Measurements from ENCODE around the gene SIAH3. TPM values are rescaled to one million over a fixed set of nuclear protein-coding genes. Genes with fewer than 3 reads are reported as not detected.

SIAH3 gene
- total RNA-seq, 2 experiments from 2014 or later = 0.18 to 0.19 TPM

DNA sequence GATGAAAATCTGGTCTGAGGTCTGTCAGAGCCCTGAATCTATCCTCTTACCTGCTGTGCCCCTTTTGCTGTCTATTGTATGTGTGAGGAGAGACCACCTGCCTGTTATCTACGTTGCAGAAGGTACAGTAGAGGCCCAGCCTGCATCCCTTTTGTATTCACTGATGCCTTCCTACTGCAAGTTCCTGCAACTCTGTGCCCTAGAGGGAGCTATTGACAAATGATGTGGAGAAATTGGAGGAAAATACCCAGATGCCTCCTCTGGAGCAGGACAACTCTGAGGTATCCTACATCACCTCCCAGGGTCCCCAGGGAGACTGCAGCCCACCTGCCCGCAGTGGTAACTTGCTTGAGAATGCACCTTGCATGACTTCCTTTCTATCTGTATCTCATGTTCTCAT is 33.7 kb downstream of the SIAH3 start:
- no peak for ATAC-seq
- intact Hi-C loops (cut with DNase I, micrococcal nuclease) = no loop called here

DNA sequence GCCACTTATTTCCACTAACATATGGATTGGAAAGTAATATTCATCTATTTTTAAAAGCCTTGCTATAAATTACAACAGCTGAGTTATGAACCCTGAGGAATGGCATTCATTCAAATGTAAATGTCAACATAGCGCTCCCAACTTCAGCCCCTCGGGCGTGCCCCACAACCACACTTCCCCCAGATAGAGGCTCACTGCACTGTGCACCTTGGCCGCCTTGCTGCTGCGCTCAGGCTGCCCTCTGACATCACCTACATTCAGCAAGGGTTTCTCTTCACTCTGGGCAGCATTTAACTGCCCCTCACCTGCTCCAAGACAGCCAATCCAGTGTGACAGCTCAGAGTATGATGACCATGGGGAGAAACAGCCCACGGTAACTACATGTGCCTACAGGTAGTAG is 35.1 kb downstream of the SIAH3 start:
- CTCF ChIA-PET = no interaction called here
- Mint-ChIP-seq H3K4me3 (no peak overlapping the region), H3K27me3 (no peaks in the 10 kb centered on the region), H3K36me3 (ENCODE audit: low read depth) (no peaks in the 10 kb centered on the region), H3K4me1 (no peaks in the 10 kb centered on the region), H3K27ac (no peak overlapping the region), H3K9me3 (ENCODE audit: low read depth) (peaks cover 2% of the 10 kb centered on the region)
- DNase-seq (no peak), ATAC-seq (no peak)
- intact Hi-C loops (cut with DNase I, micrococcal nuclease) = no loop called here
- POLR2A ChIA-PET = no interaction called here

More for the DNA sequence above, 33.7 kb downstream of the SIAH3 start:
- Mint-ChIP-seq H3K9me3 (ENCODE audit: low read depth) (peaks cover 2% of the 10 kb centered on the region), H3K27me3 (no peaks in the 10 kb centered on the region), H3K36me3 (ENCODE audit: low read depth) (no peaks in the 10 kb centered on the region), H3K27ac (no peak overlapping the region), H3K4me3 (no peak overlapping the region), H3K4me1 (no peaks in the 10 kb centered on the region)
- POLR2A ChIA-PET = no interaction called here
- DNase-seq = no peak
- CTCF ChIA-PET = interaction anchor here (0.9 kb wide), 1 partner anchor 11 kb away, joined by 4 read pairs; no protein-coding TSS in a partner anchor

DNA sequence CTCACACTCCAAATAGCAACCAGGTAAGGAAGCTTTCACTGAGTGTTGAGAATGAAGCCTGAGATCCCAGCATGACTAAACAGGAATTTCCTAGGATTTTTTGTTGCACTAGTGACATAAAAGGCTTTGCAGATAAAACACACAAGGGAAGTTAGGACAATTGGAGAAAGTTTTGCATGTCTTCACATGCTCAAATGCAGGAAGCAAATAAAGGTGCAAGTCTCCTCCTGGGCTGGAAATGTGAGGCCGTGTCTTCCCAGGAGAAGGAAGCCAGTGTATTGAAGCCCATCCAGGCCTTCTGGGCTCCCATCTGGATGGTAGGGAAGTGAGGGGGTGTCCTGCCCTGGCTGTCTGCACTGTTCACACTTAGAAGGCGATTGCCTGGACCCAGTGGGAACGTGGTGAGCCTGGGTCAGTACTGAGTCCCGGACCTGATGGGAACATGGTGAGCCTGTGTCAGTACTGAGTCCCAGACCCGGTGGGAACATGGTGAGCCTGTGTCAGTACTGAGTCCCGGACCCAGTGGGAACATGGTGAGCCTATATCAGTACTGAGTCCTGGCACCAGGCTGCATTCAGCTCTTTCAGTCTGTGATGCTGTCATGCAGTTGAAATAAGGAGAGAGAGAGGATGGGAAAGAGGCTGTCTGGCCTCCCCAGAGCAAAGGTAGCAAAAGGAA is 38.7 kb downstream of the SIAH3 start:
- H3K27ac Mint-ChIP-seq = no peak overlapping the region
- H3K36me3 Mint-ChIP-seq (ENCODE audit: low read depth) = no peaks in the 10 kb centered on the region
- POLR2A ChIA-PET = no interaction called here
- H3K4me3 Mint-ChIP-seq = no peak overlapping the region
- intact Hi-C loops (cut with DNase I, micrococcal nuclease) = no loop called here
- CTCF ChIA-PET = no interaction called here
- no peaks in the 10 kb centered on the region for H3K27me3 Mint-ChIP-seq
- H3K9me3 Mint-ChIP-seq (ENCODE audit: low read depth) = no peaks in the 10 kb centered on the region
- DNase-seq (no peak), ATAC-seq (no peak)
- peaks cover 4% of the 10 kb centered on the region for H3K4me1 Mint-ChIP-seq

DNA sequence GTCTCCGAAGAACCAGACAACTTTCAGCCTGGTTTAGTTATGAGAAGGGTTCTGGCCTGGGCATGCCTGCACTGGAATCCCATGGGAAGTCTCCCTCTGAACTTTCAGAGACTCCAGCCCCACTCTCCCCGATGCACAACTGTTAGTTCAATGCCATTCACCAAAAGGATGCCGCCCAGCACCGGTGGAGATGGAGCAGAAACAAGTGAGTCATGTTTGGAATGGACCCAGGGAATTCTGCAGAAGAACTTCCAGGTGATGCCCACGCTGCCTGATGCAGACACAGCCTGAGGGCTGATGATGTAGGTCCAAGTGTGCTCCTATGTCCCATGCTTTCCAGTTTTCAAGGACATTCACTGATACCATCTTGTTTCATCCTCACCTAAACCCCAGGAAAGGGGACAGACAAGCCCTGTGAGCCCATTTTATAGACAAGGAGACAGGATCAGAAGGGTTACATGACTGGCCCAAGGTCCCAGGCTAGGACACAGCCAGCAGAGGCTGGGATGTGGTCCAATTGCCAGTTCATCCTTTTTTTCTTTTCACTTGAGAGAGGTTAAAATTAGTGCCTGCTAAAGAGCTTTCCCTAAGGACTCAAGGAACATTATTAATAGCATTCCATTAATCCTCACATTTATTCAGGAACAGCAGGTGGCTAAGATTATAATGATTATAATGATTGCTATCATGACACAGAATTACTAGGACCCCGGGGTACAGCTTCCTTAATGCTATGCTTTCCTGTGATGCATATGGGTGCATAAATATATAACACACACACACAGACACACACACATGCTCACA is 39.5 kb downstream of the SIAH3 start:
- POLR2A ChIA-PET = no interaction called here
- intact Hi-C loops (cut with DNase I, micrococcal nuclease) = no loop called here
- Mint-ChIP-seq H3K27me3 (no peaks in the 10 kb centered on the region), H3K4me1 (peaks cover 4% of the 10 kb centered on the region), H3K4me3 (no peak overlapping the region), H3K27ac (no peak overlapping the region), H3K36me3 (ENCODE audit: low read depth) (no peaks in the 10 kb centered on the region), H3K9me3 (ENCODE audit: low read depth) (no peaks in the 10 kb centered on the region)
- DNase-seq = no peak
- no peak for ATAC-seq
- CTCF ChIA-PET = no interaction called here

DNA sequence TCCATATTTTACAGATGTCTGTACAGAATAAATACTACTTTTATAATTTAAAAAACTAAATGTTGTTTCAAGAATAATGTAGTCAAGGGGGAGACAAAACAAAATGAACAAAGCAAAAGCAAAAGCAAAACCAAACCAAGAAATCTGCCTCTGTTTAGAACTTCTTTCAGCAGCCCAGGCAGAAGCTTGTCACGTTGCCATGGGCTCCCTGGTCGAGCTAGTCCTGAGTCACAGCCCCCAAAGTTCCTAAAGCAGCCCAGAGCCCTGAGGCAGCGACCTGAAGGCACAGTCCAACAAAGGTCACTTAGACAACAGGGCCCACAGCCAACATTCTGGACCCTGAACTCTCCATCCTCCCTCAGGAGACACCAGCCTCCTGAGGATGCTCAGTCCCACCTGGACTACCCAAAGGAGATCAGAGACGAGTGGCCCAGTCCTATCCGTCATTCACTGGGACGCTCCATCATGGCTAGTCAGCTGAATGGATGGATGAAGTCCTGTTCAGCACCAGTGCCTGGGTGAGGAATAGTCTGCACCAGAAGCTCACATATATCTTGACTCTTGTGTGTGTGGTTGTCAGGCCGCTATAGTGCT is 41.7 kb downstream of the SIAH3 start:
- DNase-seq = peak; percentile 27
- CTCF ChIA-PET = interaction anchor here (0.5 to 0.7 kb wide), 2 partner anchors 75 to 954 kb away, joined by 3 read pairs; no protein-coding TSS in a partner anchor
- no peaks in the 10 kb centered on the region for H3K27me3 Mint-ChIP-seq
- intact Hi-C loops (cut with DNase I, micrococcal nuclease) = loop anchor here in 1 of 2 experiments (5.0 kb wide), 1 partner anchor 317 kb away; no protein-coding TSS in a partner anchor
- peak; percentile 60 for ATAC-seq
- no peak overlapping the region for H3K27ac Mint-ChIP-seq
- POLR2A ChIA-PET = no interaction called here
- H3K36me3 Mint-ChIP-seq (ENCODE audit: low read depth) = no peaks in the 10 kb centered on the region
- no peak overlapping the region for H3K4me3 Mint-ChIP-seq
- H3K4me1 Mint-ChIP-seq = peaks cover 4% of the 10 kb centered on the region
- no peaks in the 10 kb centered on the region for H3K9me3 Mint-ChIP-seq (ENCODE audit: low read depth)

DNA sequence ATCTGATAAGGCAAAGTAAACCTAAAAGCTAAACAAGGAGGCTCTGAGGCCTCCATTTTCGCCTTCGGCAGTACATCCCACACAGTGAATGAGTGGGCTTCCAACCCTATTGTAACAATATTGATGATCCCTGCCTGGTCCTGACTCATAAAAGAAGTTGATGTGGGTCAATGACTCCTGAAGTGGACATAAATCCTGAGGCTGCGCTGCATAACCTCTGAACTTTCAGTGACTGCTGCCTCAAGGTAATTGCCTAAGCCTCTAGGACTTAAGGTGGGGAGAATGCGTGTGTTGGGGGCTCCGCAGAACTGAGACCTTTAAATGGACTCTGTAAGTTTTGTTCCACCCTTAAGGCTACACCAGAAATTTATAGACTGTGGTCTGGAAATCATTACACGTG is 42.6 kb downstream of the SIAH3 start:
- POLR2A ChIA-PET = no interaction called here
- Mint-ChIP-seq H3K36me3 (ENCODE audit: low read depth) (no peaks in the 10 kb centered on the region), H3K27me3 (no peaks in the 10 kb centered on the region), H3K4me1 (peaks cover 4% of the 10 kb centered on the region), H3K9me3 (ENCODE audit: low read depth) (no peaks in the 10 kb centered on the region), H3K27ac (no peak overlapping the region), H3K4me3 (no peak overlapping the region)
- CTCF ChIA-PET = no interaction called here
- DNase-seq (no peak), ATAC-seq (no peak)
- intact Hi-C loops (cut with DNase I, micrococcal nuclease) = loop anchor here in 1 of 2 experiments (5.0 kb wide), 1 partner anchor 318 kb away; no protein-coding TSS in a partner anchor

DNA sequence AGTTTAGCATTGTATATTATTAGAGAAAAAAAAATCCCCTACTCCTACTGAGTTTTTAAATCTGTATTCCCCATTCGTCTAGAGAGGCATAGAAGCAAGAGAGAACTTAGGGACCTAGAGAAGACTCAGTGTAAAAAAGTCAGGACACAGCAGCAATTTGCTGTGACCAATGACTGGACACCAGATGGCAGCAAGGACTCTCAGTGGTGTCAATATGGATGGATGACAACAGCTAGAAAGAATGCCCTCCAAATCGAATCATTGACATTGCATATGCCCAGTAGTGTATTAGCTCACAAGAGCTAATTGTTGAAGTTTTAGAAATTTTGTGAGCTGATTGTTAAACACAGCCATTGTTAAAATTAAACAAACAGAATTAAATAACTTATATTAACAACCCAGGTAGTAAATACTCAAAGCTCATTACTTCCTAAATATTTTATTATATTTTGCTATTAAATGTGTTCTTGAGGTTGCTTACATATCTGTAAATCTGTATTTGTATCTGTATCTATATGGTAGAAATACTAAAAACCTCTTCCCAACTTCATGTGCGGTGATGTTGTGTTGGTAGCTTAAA is 43.9 kb downstream of the SIAH3 start:
- POLR2A ChIA-PET = interaction anchor here (0.6 kb wide), 1 partner anchor 35 kb away, joined by 4 read pairs; no protein-coding TSS in a partner anchor
- Mint-ChIP-seq H3K9me3 (ENCODE audit: low read depth) (no peaks in the 10 kb centered on the region), H3K27ac (no peak overlapping the region), H3K36me3 (ENCODE audit: low read depth) (no peaks in the 10 kb centered on the region), H3K27me3 (no peaks in the 10 kb centered on the region), H3K4me3 (no peak overlapping the region), H3K4me1 (peaks cover 4% of the 10 kb centered on the region)
- intact Hi-C loops (cut with DNase I, micrococcal nuclease) = loop anchor here in 1 of 2 experiments (1.0 to 5.0 kb wide), 2 partner anchors 320 to 514 kb away; no protein-coding TSS in a partner anchor
- CTCF ChIA-PET = interaction anchor here (0.6 to 1.4 kb wide), 5 partner anchors 13 to 325 kb away, joined by 3 to 5 read pairs (median 3); no protein-coding TSS in a partner anchor
- no peak for ATAC-seq
- DNase-seq = peak; percentile 43

DNA sequence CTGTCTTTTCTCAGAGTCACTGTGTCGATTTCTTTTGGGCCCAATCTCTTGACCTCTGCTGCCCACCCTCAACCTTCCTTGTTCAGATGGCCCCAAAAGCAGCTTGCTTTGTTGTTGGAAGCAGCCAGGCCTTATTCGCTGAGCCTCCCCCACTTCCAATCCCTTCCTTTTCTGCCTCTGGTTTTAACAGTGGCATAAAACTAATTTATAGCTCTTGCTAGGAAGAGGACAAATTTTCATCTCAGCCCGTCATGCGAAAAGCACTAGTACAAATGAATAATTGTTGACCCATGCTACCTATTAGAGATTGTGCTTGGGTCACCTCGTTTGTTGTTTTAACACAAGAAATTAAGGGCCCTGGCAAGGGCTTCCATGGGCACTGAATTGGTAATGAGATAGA is 51.1 kb downstream of the SIAH3 start:
- ChIA-PET POLR2A (no interaction called here), CTCF (no interaction called here)
- no peaks in the 10 kb centered on the region for H3K4me1 Mint-ChIP-seq
- no peaks in the 10 kb centered on the region for H3K36me3 Mint-ChIP-seq (ENCODE audit: low read depth)
- H3K4me3 Mint-ChIP-seq = no peak overlapping the region
- no peaks in the 10 kb centered on the region for H3K9me3 Mint-ChIP-seq (ENCODE audit: low read depth)
- H3K27me3 Mint-ChIP-seq = no peaks in the 10 kb centered on the region
- no peak overlapping the region for H3K27ac Mint-ChIP-seq
- intact Hi-C loops (cut with DNase I, micrococcal nuclease) = no loop called here
- ATAC-seq (no peak), DNase-seq (no peak)

DNA sequence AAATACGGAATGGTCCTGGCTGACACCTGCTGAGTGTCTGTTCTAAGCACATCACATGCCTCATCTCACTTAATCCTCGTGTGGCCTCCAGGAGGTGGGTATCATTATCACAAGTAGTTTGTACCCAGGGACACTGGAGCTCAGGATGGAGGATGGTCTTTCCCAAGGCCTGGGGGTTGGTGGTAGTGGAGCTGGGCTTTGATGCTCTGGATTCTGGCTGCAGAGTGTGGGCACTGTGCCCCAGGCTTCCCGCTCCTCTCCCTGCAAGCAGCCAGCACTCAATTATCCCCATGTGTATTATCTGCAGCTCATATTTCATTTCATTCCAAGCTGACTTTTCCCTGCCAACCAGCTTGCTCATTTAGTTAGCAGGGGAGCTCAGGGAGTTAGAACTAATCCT is 52.1 kb downstream of the SIAH3 start:
- ATAC-seq (no peak), DNase-seq (no peak)
- Mint-ChIP-seq H3K27ac (no peak overlapping the region), H3K4me1 (peaks cover 2% of the 10 kb centered on the region), H3K4me3 (no peak overlapping the region), H3K9me3 (ENCODE audit: low read depth) (peaks cover 2% of the 10 kb centered on the region), H3K27me3 (no peaks in the 10 kb centered on the region), H3K36me3 (ENCODE audit: low read depth) (no peaks in the 10 kb centered on the region)
- ChIA-PET CTCF (interaction anchor here (1.2 kb wide), 1 partner anchor 14 kb away, joined by 3 read pairs; no protein-coding TSS in a partner anchor), POLR2A (no interaction called here)
- intact Hi-C loops (cut with DNase I, micrococcal nuclease) = no loop called here

DNA sequence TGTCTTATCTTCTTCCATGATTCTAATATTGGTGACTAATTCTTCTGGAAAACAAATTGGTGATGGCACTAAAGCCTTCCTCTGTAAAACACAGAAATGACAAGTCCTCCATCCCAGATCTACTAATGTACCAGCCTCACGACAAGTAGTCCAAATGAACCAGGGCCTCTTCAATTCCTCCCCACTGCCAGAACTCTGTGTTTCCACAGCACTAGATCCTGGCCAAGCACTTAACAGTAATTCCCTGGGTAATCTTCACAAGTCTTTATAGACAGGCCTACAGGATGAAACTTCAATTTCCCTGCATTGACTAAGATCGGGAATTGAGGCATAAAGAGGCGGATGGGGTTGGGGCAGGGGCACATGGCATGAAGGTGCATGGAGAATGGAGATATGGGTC is 52.7 kb downstream of the SIAH3 start:
- H3K4me3 Mint-ChIP-seq = no peak overlapping the region
- intact Hi-C loops (cut with DNase I, micrococcal nuclease) = no loop called here
- DNase-seq (no peak), ATAC-seq (no peak)
- peaks cover 2% of the 10 kb centered on the region for H3K9me3 Mint-ChIP-seq (ENCODE audit: low read depth)
- POLR2A ChIA-PET = no interaction called here
- no peaks in the 10 kb centered on the region for H3K36me3 Mint-ChIP-seq (ENCODE audit: low read depth)
- peaks cover 7% of the 10 kb centered on the region for H3K4me1 Mint-ChIP-seq
- CTCF ChIA-PET = interaction anchor here (1.2 kb wide), 1 partner anchor 14 kb away, joined by 3 read pairs; no protein-coding TSS in a partner anchor
- no peaks in the 10 kb centered on the region for H3K27me3 Mint-ChIP-seq
- no peak overlapping the region for H3K27ac Mint-ChIP-seq

DNA sequence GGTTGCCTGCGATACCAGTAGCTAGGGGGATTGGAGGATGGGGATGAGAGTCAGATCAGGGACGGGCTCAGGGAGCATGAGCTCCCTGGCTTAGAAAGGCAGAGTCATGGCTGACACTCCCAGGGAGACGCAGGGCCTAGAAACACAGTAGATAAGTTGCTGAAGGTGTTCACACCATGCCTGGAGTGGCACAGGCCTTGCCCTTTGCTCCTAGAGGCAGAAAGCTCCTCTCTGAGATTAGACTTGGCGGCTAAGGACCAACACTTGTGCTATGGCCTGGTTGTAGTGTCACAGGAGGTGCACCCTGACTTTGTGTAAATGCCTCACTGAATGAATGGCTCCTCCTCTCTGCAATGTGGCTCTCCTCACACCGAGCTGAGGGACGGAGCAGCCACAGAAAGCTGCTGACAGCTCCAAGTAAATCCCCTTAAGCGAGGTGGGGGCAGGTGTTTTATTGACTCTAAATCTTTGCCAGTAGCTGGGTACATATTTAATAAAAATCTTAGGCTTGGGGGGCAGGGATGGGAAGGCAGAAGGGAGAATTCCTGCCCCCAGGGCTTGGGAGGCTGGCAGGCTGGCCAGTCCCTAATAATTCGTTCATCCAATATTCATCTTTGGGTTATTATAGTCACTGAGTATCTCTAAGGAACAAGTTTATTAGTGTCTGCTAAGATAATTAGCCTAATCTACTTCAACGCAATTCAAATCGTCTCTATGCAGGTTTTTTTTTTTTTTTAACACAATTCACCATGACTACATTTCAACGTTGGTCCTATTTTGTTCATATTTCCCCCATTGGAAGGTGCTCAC is 54.9 kb downstream of the SIAH3 start:
- CTCF ChIA-PET = interaction anchor here (0.6 kb wide), 2 partner anchors 483 to 1747 kb away, joined by 3 read pairs; no protein-coding TSS in a partner anchor
- Mint-ChIP-seq H3K4me3 (no peak overlapping the region), H3K27ac (no peak overlapping the region), H3K36me3 (ENCODE audit: low read depth) (no peaks in the 10 kb centered on the region), H3K27me3 (no peaks in the 10 kb centered on the region), H3K4me1 (peaks cover 29% of the 10 kb centered on the region), H3K9me3 (ENCODE audit: low read depth) (peaks cover 2% of the 10 kb centered on the region)
- intact Hi-C loops (cut with DNase I, micrococcal nuclease) = no loop called here
- ATAC-seq (no peak), DNase-seq (no peak)
- POLR2A ChIA-PET = no interaction called here
